ENCODE measurements around the gene HOXB3. TPM values are rescaled to one million over a fixed set of nuclear protein-coding genes. Genes with fewer than 3 reads are reported as not detected.
A peak's percentile ranks its signal among the peaks of the same experiment; 100 is the strongest.

HOXB3 gene
- polyA plus RNA-seq, 1 of the 3 experiments (the other 2 are of a cell fraction) = 0.46 TPM

GRCh38 chr17:48556576-48557401, 33.3 kb downstream of the HOXB3 start:
- no peak for DNase-seq
- no peak overlapping the region for H3K9ac ChIP-seq
- peaks cover 6% of the 10 kb centered on the region; the same call in 1 of the 2 replicates for H4K20me1 ChIP-seq (ENCODE audit: insufficient read depth)
- no peaks in the 10 kb centered on the region for H3K4me1 ChIP-seq (ENCODE audit: control insufficient read depth in 1 of 2, insufficient read depth in 2 of 2, low read depth in 1 of 2, low read length in 1 of 2)
- POLR2A ChIA-PET = interaction anchor here (0.6 kb wide), 1 partner anchor 127 kb away, joined by 3 read pairs; no protein-coding TSS in a partner anchor
- no peak overlapping the region for H3K27ac ChIP-seq (ENCODE audit: low read depth in 2 of 2, low read length in 1 of 2)
- H3K27me3 ChIP-seq (ENCODE audit: insufficient read depth) = peaks cover 97% of the 10 kb centered on the region
- TF ChIP-seq FOSL2 (IDR thresholded peaks at IDR 0.05; ENCODE audit: borderline replicate concordance, low read depth) (no peak), FOXM1 (IDR thresholded peaks at IDR 0.05; ENCODE audit: low read depth) (no peak), GABPA (IDR thresholded peaks at IDR 0.05; ENCODE audit: low read depth) (no peak), ELF1 (IDR thresholded peaks at IDR 0.05) (no peak), EP300 (IDR thresholded peaks at IDR 0.05; ENCODE audit: borderline replicate concordance in 1 of 2, low read depth in 1 of 2, low read length in 1 of 2) (no peak), MAX (IDR thresholded peaks at IDR 0.05; ENCODE audit: low read depth) (no peak), GATA2 (CRISPR knock-in tag; IDR thresholded peaks at IDR 0.05) (no peak), EZH2phosphoT487 (IDR thresholded peaks at IDR 0.05; ENCODE audit: borderline replicate concordance, low read depth) (no peak), PBX3 (IDR thresholded peaks at IDR 0.05) (no peak)
- H3K9me2 ChIP-seq = no peaks in the 10 kb centered on the region
- H2AFZ ChIP-seq (ENCODE audit: low read depth) = no peak overlapping the region
- no peaks in the 10 kb centered on the region for H3F3A ChIP-seq (replicated peaks; ENCODE audit: insufficient read depth)
- H3K9me3 ChIP-seq = no peaks in the 10 kb centered on the region
- CTCF ChIA-PET = interaction anchor here (0.6 to 1.4 kb wide), 8 partner anchors 13 to 607 kb away, joined by 3 to 4 read pairs (median 4); no protein-coding TSS in a partner anchor
- WGBS (ENCODE audit: low lambda C conversion rate) = 18% methylated on average over 7 of the region's 7 CpGs
- H3K36me3 ChIP-seq (replicated peaks in 1 of 2; ENCODE audit: control insufficient read depth in 1 of 2, insufficient read depth in 2 of 2, low read length in 1 of 2) = no peaks in the 10 kb centered on the region
- H3K4me3 ChIP-seq (ENCODE audit: low read depth in 2 of 2, low read length in 1 of 2) = no peak overlapping the region
- H3K4me2 ChIP-seq = no peak overlapping the region
- H3K79me2 ChIP-seq (ENCODE audit: insufficient read depth) = no peaks in the 10 kb centered on the region

- no peak overlapping the region for H3K9ac ChIP-seq
- H3K4me3 ChIP-seq (ENCODE audit: low read depth in 2 of 2, low read length in 1 of 2) = no peak overlapping the region
- H3K4me2 ChIP-seq = no peak overlapping the region
- H3K79me2 ChIP-seq (ENCODE audit: insufficient read depth) = no peaks in the 10 kb centered on the region
- H3K9me2 ChIP-seq = no peaks in the 10 kb centered on the region
- H2AFZ ChIP-seq (ENCODE audit: low read depth) = no peak overlapping the region
- DNase-seq = no peak
- POLR2A ChIA-PET = no interaction called here
- WGBS (ENCODE audit: low lambda C conversion rate) = 19% methylated on average over 5 of the region's 5 CpGs
- H3K27ac ChIP-seq (ENCODE audit: low read depth in 2 of 2, low read length in 1 of 2) = no peak overlapping the region
- peaks cover 2% of the 10 kb centered on the region; the same call in 1 of the 2 replicates for H4K20me1 ChIP-seq (ENCODE audit: insufficient read depth)
- CTCF ChIA-PET = interaction anchor here (0.8 to 1.4 kb wide), 4 partner anchors 18 to 204 kb away, joined by 3 to 4 read pairs (median 3); no protein-coding TSS in a partner anchor
- no peak for TF ChIP-seq PBX3 (IDR thresholded peaks at IDR 0.05)
- no peak for TF ChIP-seq MXI1 (IDR thresholded peaks at IDR 0.05; ENCODE audit: low read depth, low read length)
- TF ChIP-seq JUND (IDR thresholded peaks at IDR 0.05) = no peak
- no peak for TF ChIP-seq FOSL2 (IDR thresholded peaks at IDR 0.05; ENCODE audit: borderline replicate concordance, low read depth)
- TF ChIP-seq CHD2 (IDR thresholded peaks at IDR 0.05; ENCODE audit: low read length, partially characterized antibody) = no peak
- TF ChIP-seq EZH2phosphoT487 (IDR thresholded peaks at IDR 0.05; ENCODE audit: borderline replicate concordance, low read depth) = peak; percentile 37; the same call in 1 of the 2 replicates
- no peak for TF ChIP-seq POLR2AphosphoS5 (IDR thresholded peaks at IDR 0.05; ENCODE audit: low read depth, low read length)
- H3K9me3 ChIP-seq = no peaks in the 10 kb centered on the region
- H3K27me3 ChIP-seq (ENCODE audit: insufficient read depth) = peaks cover 97% of the 10 kb centered on the region
- H3K4me1 ChIP-seq (ENCODE audit: control insufficient read depth in 1 of 2, insufficient read depth in 2 of 2, low read depth in 1 of 2, low read length in 1 of 2) = no peaks in the 10 kb centered on the region
- no peaks in the 10 kb centered on the region for H3F3A ChIP-seq (replicated peaks; ENCODE audit: insufficient read depth)
- H3K36me3 ChIP-seq (replicated peaks in 1 of 2; ENCODE audit: control insufficient read depth in 1 of 2, insufficient read depth in 2 of 2, low read length in 1 of 2) = no peaks in the 10 kb centered on the region
Observed at GRCh38 chr17:48556229-48556575, 33.8 kb downstream of the HOXB3 start.
